SW 1271 (cell line): ENCODE data around the gene KCNK3.
"Not testable (repeated sequence)": the region's sequence is repeated elsewhere in the genome, so short reads cannot be mapped to it uniquely, and the experiment has no call there.

ENCODE experiments used
- DNase-seq, 2 experiments: peaks; one replicate each; lab custom pipeline; 2025; lab: John Stamatoyannopoulos, UW

KCNK3 gene

GRCh38 chr2:26692279-26692896 is at the start of gene KCNK3:
TSS of gene KCNK3 (plus strand) at chr2:26692722. CDS start at chr2:26692876, 154 bp downstream.
- DNase-seq: no peak

GRCh38 chr2:26644188-26644835 is 48.2 kb upstream of the KCNK3 start:
- no peak for DNase-seq

DNA sequence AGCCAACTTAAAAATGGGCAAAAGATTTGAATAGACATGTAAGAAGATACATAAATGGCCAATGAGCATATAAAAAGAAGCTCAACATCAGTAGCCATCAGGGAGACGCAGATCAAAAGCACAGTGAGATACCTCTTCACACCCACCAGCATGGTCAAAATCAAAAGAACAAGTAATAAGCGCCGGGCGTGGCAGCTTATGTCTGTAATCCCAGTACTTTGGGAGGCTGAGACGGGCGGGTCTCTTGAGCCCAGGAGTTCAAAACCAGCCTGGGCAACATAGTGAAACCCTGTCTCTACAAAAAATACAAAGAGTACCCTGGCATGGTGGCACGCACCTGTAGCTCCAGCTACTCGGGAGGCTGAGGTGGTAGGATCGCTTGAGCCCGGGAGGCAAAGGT is 46.8 kb upstream of the KCNK3 start:
- DNase-seq: no peak

- no peak for DNase-seq
These were observed 45.4 kb upstream of the KCNK3 start for GRCh38 chr2:26646986-26647672.

DNA sequence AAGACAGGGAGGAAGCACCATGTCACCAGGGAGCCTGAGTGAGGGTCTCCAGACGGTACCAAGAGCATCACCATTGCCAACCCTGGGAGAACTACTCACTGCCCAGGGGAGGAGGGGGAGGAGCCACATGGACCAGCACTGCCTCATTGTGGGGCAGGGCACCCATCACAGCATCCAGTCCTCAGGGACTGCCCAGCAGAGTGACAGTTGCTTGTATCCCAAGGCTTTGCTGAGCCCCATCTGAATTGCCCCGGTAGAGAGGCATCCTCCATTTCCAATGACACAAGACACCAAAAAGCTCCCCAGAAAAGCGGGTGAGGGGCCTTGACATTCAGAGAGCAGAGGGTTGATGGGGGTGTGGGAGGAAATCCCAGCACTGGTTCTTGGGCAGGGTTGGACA is 44.5 kb upstream of the KCNK3 start:
- DNase-seq: no peak

DNA sequence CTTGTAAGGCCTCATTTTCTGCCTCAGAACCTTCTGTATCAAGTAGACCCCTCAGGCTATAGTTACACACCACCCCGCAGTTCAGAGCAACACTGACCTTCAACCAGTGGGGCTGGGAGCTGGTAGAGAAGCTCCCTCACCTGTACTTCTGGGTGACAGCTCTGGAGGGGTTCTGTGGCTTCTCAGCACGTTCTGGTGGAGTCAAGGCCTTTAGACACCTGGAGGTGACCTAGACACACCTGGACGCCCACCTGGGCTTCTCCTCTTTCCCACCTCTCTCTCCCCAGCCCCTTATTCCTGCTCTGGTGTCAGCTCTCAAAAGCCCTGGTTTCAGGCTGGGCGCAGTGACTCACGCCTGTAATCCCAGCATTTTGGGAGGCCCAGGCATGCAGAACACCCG is 44.0 kb upstream of the KCNK3 start:
- DNase-seq: no peak

DNA sequence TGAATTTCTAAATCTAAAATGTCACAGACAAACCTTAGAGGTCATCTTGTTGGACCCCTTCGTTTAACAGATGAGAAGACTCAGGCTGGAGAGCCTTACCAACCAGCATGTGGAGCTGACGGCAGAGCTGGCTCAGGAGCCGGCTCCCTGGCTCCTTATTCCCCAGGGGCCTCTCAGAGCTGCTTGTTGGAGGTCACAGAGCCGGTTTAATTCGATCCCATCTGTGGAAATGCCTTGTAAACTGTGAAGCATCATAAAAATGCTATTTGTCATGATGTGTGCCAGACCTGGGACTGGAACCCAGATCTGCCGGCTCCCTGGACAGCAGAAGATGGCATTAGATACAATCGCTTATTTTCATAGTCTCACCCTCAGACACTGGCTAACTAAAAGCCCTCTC is 43.2 kb upstream of the KCNK3 start:
- no peak for DNase-seq

DNA sequence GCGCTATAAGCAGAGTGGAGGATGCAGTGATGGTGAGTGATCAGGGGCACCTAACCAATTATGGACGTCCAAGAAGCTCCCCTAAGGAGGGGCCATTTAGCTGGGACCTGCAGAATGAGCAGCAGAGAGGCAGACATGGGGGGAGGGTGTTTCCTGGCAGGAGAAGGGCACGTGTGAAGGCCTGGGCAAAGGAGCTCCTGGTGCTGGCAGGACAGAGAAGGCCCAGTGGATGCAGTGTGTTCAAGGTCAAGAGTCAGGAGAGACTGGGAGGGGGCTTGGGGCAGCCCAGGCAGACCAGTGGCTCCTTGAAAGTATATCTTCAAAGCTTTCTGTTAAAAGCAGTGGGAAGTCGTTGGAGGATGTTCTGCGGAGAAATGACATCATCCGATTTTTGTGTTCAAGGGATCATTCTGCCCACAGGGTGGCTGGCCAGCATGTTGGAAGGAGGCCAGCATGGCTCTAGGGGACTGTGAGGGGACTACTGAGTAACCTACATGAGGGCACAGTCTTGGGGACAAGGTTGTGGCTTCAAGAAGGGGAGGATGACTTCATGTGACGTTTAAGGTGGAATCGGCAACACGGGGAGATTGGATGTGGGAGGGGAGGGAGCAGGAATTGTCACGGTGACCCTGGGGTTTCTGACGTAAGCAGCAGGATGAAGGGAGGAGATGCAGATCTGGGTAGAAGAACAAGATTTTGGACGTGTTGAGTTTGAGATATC is 42.4 kb upstream of the KCNK3 start:
- DNase-seq: no peak

DNA sequence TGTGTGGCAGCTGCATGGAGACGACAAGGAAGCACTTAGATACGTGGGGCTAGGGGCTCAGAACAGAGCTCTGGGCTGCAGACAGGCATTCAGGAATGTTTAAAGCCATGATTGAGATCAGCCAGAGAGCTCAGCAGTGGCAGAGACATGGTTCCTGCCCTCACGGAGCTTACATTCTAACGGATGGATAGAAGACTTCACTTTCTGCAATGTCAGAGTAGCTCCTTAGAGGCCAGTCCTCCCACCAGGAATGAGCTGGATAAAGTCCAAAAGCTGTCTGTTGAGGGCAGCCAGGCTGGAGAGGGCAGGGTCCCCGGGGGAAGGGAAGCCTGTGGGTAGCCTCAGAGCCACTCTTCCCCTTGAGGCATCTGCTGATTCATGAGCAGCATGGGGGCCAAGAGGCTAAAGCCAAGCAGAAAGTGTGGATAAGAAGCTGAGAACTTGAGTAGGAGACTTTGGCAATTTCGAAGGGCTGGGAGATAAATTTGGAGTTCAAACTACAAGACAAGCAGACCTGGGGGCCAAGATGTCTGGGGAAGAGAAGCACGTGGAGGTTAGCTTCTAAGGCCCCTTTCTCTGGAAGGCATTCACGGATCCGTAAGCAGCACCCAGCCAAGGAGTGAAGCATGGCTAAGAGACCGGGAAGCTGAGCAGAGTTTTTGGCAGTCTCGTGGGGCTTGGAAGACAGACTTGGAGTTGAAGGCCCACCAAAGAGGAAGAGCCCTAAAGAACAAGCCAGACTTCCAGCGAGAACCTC is 41.6 kb upstream of the KCNK3 start:
- DNase-seq: no peak

DNA sequence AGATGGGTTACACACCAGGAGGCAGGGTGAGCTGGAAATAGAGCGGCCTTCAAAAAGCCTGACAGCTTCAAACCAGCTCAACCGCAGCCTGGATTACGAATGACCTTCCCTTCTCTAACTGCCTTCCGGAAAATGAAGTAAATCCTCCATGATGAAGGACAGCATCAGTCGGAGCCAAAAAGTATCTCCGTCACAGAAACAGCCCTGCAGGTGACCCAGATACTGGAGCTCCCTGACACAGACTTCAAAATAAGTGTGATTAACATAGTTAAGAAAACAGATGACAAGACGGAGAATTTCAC is 41.1 kb upstream of the KCNK3 start:
- no peak for DNase-seq

- no peak for DNase-seq
These were observed 40.7 kb upstream of the KCNK3 start for GRCh38 chr2:26651799-26652198.

DNA sequence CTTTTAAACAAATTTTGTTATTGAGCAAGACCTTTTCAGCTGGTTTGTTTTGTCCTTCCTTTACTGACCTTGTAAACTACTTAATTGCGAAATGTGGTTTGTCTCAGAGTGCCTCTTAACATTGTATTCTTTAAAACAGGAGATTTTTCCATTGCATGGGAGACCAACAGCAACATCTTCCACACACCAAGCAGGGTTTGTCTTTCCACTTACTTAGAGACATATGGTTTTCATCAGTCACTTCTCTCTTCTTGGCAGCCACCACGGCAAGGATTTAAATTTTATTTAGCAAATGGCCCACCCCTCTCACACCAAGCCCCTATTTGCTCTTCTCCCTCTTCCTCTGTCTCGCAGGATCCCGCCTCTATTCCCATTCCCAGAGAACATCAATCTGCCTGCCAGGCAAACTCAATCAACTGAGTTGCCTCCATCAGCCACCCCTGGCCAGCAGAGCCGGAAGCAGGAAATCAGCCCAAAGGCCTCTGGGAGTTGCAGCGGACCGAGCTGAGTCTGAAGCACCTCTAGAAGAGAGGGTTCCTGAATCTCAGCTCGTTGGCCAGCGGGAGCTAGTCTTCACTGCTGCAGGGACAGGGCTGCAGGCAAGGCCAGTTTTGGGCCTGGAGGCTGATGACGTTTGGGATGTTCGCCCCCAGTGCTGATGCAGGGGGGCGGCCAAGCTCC is 40.0 kb upstream of the KCNK3 start:
- no peak for DNase-seq

- DNase-seq: no peak
These were observed 39.1 kb upstream of the KCNK3 start for GRCh38 chr2:26653207-26654060.

GRCh38 chr2:26654061-26654340 is 38.5 kb upstream of the KCNK3 start:
- no peak for DNase-seq

- not testable (repeated sequence) for DNase-seq
These were observed 37.4 kb upstream of the KCNK3 start for GRCh38 chr2:26655120-26655519.

GRCh38 chr2:26655611-26656195 is 36.8 kb upstream of the KCNK3 start:
- no peak for DNase-seq

GRCh38 chr2:26657265-26657664 is 35.3 kb upstream of the KCNK3 start:
- no peak for DNase-seq

DNA sequence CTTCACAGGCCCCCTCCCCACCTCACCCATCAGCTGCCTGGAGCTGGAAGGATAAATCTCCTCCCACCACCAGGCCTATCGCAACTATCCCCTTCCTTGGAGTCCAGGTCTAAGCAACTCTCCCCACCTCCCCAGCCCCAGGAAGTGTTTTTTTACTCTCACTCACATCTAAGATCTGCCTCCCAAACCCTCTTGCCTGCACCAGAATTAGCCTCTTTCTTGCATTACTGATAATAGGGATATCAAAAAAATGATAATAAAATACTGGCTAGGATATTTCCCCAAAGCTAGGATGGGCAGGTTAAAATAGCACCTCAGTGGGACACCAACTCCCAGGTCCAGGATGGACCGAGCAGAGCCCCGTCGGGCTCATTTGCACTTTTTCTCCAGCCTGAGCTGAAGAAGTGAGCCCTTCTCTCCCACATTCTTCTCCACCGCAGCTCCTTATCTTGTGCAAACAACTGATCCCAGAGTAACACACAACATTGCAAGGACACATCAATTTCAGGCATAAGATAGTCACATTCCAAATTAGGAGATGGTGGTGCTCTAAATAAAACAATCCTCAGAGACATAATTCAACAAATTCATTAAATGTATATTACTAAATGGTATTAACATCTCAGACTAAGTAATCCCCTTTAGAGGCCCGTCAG is 33.7 kb upstream of the KCNK3 start:
- DNase-seq: no peak

DNA sequence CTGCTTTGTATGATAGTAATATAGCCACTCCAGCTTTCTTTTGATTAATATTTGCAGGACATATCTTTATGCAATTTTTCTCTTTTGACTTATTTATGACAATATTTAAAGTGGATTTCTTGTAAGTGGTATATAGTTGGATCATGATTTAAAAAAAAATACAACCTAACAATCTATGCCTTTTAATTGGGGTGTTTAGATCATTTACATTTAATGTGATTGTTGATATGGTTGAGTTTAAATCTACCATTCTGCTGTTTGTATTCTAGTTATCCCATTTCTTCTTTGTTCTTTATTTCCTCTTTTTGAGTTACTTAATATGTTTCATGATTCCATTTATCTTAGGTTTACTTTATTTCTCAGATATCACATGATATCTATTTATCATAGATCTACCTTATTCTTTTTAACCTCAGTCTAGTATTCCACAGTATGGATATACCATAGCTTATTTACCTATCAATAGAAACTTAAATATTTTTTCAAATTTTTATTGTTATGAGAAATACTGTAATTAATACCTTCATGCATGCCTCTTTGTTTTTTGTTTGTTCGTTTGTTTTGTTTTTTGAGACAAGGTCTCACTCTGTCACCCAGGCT is 32.1 kb upstream of the KCNK3 start:
- DNase-seq: no peak

- not testable (repeated sequence) for DNase-seq
These were observed 27.2 kb upstream of the KCNK3 start for GRCh38 chr2:26665296-26665695.
